GM15510 (cell line): ENCODE measurements around the gene VWA7.

Source experiments
- POLR2A ChIP-seq: IDR thresholded peaks from 3 replicates; pipeline ENCODE4 v1.6.1; 2011; ENCODE audit warnings: borderline replicate concordance; ENCODE audit not compliant: insufficient read length; ENCODE audit errors: extremely low read depth

VWA7 gene

GRCh38 chr6:31740397-31741223 is 36.5 kb downstream of the VWA7 start:
- TF ChIP-seq POLR2A = no peak

DNA sequence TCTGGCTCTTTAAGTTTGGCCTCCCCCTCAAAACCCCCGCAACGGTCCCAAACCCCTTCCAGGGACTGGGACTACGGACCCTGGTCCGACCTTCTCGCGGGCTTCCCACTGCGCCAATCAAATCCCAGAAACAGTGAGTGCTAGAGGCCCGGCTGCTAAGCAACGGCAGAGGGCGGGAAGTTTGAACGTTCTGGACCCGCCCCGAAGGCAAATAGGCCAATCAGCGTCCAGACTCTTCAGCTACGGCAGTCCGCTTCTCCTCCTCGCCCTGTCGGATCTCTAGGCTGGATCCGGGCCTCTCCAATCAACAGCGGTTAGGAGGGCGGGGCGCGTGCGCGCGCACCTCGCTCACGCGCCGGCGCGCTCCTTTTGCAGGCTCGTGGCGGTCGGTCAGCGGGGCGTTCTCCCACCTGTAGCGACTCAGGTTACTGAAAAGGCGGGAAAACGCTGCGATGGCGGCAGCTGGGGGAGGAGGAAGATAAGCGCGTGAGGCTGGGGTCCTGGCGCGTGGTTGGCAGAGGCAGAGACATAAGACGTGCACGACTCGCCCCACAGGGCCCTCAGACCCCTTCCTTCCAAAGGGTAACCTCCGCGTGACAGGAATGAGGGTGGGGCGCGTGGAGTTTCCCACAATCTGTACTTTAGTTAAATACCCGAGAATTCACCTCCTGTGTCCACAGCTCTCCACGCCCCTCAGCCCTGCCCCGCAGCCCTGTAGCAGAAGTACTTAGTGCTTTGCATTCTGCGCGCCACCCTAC is 37.3 kb downstream of the VWA7 start, which contains the start of gene MSH5:
Gene MSH5, plus strand, starts transcription at position 367 of the 758 bp plus-strand sequence. CDS start 462 bp downstream, outside the sequence.
- peak; percentile 63 for TF ChIP-seq POLR2A

GRCh38 chr6:31737991-31738979 is 38.8 kb downstream of the VWA7 start:
- peak; percentile 44 for TF ChIP-seq POLR2A

- no peak for TF ChIP-seq POLR2A
These were observed 39.7 kb downstream of the VWA7 start for GRCh38 chr6:31737315-31737990.

DNA sequence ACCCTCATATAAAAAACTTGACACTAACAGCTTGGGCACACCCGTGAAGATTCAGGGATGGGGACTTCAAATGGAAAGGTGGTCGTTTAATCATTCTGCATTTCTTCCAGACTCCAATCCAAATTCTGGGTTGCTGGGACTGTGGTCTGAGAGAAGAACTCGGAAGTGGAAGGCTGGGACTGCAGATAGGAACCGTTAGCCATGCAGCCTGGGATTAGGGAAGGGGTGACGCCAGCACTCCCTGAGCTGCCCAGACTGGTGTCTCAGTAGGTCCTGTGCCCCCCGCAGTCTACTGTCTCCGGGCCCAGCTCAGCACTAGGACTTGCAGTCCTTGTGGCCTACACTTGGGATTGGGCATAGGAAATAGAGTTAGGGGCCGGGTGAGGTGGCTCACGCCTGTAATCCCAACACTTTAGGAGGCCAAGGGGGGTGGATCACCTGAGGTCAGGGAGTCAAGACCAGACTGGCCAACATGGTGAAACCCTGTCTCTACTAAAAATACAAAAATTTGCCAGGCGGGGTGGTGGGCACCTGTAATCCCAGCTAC is 40.3 kb downstream of the VWA7 start:
- TF ChIP-seq POLR2A = no peak

- peak; percentile 88 for TF ChIP-seq POLR2A
These were observed 40.9 kb downstream of the VWA7 start, which contains the start of gene CLIC1 for GRCh38 chr6:31736021-31736767. TSS of gene CLIC1 (minus strand) at chr6:31736530. CDS start at chr6:31736300, 230 bp downstream.

- peak; percentile 36 for TF ChIP-seq POLR2A
These were observed 42.2 kb downstream of the VWA7 start for GRCh38 chr6:31734821-31735406.

DNA sequence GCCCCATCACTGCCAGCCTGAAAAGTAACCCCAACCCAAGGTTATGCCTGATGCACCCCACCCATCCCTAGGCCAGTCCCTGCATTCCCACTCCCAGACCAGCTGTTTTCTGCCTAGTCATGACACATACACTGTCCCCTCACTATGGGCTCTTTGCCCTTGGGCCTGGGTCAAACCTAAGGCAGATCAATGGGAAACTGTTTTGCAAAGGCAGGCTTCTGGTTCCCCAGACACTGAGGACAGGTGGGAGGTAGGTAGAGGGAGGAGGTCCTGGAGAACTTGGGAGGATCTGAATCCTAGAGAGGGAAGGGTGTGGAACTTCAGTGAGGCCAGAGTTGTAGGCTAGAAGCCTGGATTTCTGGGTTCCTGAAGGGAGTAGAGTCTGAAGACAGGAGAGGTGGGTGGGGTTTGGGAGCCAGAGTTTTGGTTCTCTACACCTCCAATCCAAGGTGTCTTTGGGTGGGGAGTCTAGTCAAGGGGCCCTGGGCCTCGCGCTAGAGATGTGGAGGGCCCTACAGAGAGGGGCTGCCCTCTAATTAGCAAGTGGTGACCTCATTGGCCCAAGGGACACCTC is 42.8 kb downstream of the VWA7 start:
- no peak for TF ChIP-seq POLR2A

GRCh38 chr6:31733734-31734133 is 43.4 kb downstream of the VWA7 start:
- no peak for TF ChIP-seq POLR2A

- no peak for TF ChIP-seq POLR2A
These were observed 45.1 kb downstream of the VWA7 start for GRCh38 chr6:31732029-31732428.

DNA sequence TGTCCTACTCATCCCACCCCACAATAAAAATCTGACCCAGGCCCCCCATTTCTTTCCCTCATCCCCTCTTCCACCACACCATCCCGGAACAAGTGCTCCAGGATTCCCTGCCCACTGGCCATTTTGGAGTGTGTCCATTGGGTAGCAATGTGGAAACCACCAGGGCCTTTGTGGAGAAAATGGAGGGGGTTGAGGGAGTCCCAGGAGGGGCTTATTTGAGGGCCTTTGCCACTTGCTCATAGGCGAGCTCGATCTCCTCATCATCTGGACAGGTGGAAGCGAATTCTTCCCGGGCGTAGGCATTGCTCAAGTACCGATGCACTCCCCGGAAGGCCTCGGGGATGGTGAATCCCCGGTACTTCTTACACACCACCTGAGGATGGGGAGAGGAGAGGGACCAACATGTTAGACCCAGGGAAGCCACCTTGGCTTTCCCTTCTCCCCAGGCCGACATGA is 46.5 kb downstream of the VWA7 start:
- TF ChIP-seq POLR2A = no peak

- peak; percentile 47 for TF ChIP-seq POLR2A
These were observed 47.0 kb downstream of the VWA7 start for GRCh38 chr6:31729979-31730630.

DNA sequence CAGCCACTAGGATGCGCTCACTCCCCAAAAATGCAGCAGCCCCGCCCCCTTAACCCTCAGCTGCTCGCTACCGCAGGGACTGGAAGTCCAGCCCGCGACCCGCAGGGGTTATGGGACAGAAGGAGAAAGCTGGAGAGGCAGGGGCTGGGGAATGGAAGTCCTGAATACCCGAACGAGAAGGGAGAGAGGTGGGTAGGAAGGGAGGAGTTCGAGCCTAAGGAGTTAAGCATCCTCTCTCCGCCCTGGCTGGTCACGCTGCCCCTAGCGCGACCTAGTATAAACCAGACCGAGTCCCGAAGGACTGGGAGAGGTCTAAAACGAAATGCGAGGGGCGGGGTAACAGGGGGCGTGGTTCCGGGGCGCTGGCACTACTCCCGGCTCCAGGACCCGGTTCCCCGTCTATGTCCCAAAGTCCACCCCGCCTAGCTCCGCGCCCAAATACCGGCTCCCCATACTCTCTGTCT is 47.6 kb downstream of the VWA7 start:
- TF ChIP-seq POLR2A = no peak
